Activated naive CD4-positive, alpha-beta T cell treated with anti-CD3 and anti-CD28 coated beads for 36 hours (primary cell): ENCODE results near the gene SLC35G2. TPM values are rescaled to one million over a fixed set of nuclear protein-coding genes. Genes with fewer than 3 reads are reported as not detected.
"Not testable (repeated sequence)": the region's sequence is repeated elsewhere in the genome, so short reads cannot be mapped to it uniquely, and the experiment has no call there.

Experiments
- CTCF ChIA-PET: fragments of 350-600 bp; sonication (Branson Sonifier 250); formaldehyde crosslinking; loops from one replicate; lab custom pipeline; 2021; ENCODE audit warnings: antibody characterized with exemption; lab: Charles Lee
- DNase-seq: peaks from one replicate; pipeline ENCODE4 v3.0.0-alpha.2; 2020
- H3K27ac Mint-ChIP-seq: one replicate; pipeline ENCODE4 v1.8.0; 2021; ENCODE audit warnings: mild to moderate bottlenecking, mixed read lengths
- H3K27me3 Mint-ChIP-seq: one replicate; pipeline ENCODE4 v1.8.0; 2021; ENCODE audit warnings: low read depth, mixed read lengths
- H3K36me3 Mint-ChIP-seq: one replicate; pipeline ENCODE4 v1.8.0; 2021; ENCODE audit warnings: low read depth, mixed read lengths
- H3K4me1 Mint-ChIP-seq: one replicate; pipeline ENCODE4 v1.8.0; 2021; ENCODE audit warnings: low read depth, mixed read lengths
- H3K4me3 Mint-ChIP-seq: one replicate; pipeline ENCODE4 v1.8.0; 2021; ENCODE audit warnings: mild to moderate bottlenecking, moderate library complexity, mixed read lengths
- H3K9me3 Mint-ChIP-seq: one replicate; pipeline ENCODE4 v1.8.0; 2021; ENCODE audit warnings: mixed read lengths
- intact Hi-C: fragments of 100-400 bp; cut with micrococcal nuclease; formaldehyde crosslinking; loops from one replicate; pipeline ENCODE4 v1.15.1; 2023
- total RNA-seq, 2 experiments: library from RNA; stranded (reverse); gene quantifications; one replicate each; pipeline ENCODE4 v1.2.3, GENCODE V29; 2021

The SLC35G2 gene
- total RNA-seq, 2 experiments from 2014 or later = 0.31 TPM; not detected in 1

- H3K4me3 Mint-ChIP-seq = peak overlapping the region; percentile 94
- no peaks in the 10 kb centered on the region for H3K27me3 Mint-ChIP-seq
- DNase-seq = peak; percentile 44
- H3K27ac Mint-ChIP-seq = peak overlapping the region; percentile 95
- H3K4me1 Mint-ChIP-seq = peaks cover 44% of the 10 kb centered on the region
- intact Hi-C loops = loop anchor here (1.0 to 5.0 kb wide), 10 partner anchors 23 to 785 kb away; partner anchors contain the start of genes MSL2, PCCB and STAG1
- H3K36me3 Mint-ChIP-seq = peaks cover 14% of the 10 kb centered on the region
- H3K9me3 Mint-ChIP-seq = no peaks in the 10 kb centered on the region
- CTCF ChIA-PET = interaction anchor here (0.6 to 3.0 kb wide), 6 partner anchors 8 to 172 kb away, joined by 3 to 17 read pairs (median 4); partner anchors contain the start of gene STAG1
Observed at GRCh38 chr3:136862617-136863322, 43.8 kb downstream of the SLC35G2 start.

- H3K27ac Mint-ChIP-seq = no peak overlapping the region
- intact Hi-C loops = no loop called here
- H3K36me3 Mint-ChIP-seq = peaks cover 48% of the 10 kb centered on the region
- peaks cover 12% of the 10 kb centered on the region for H3K9me3 Mint-ChIP-seq
- CTCF ChIA-PET = no interaction called here
- H3K4me3 Mint-ChIP-seq = no peak overlapping the region
- H3K27me3 Mint-ChIP-seq = no peaks in the 10 kb centered on the region
- DNase-seq = no peak
- H3K4me1 Mint-ChIP-seq = peaks cover 57% of the 10 kb centered on the region
Observed at GRCh38 chr3:136869282-136869681, 50.4 kb downstream of the SLC35G2 start.

GRCh38 chr3:136872258-136872657 is 53.3 kb downstream of the SLC35G2 start:
- Mint-ChIP-seq H3K9me3 (peaks cover 14% of the 10 kb centered on the region), H3K36me3 (peaks cover 51% of the 10 kb centered on the region), H3K27ac (peak overlapping the region; percentile 35), H3K4me1 (peaks cover 44% of the 10 kb centered on the region)
- intact Hi-C loops, DNase-seq, H3K4me3 Mint-ChIP-seq, CTCF ChIA-PET, H3K27me3 Mint-ChIP-seq: not testable (repeated sequence)

GRCh38 chr3:136879510-136879909 is 60.6 kb downstream of the SLC35G2 start:
- H3K4me3 Mint-ChIP-seq, CTCF ChIA-PET, intact Hi-C loops, H3K27ac Mint-ChIP-seq, H3K27me3 Mint-ChIP-seq, DNase-seq: not testable (repeated sequence)
- peaks cover 40% of the 10 kb centered on the region for H3K4me1 Mint-ChIP-seq
- peaks cover 13% of the 10 kb centered on the region for H3K9me3 Mint-ChIP-seq
- peaks cover 16% of the 10 kb centered on the region for H3K36me3 Mint-ChIP-seq

GRCh38 chr3:136882571-136882970 is 63.6 kb downstream of the SLC35G2 start:
- no peak for DNase-seq
- CTCF ChIA-PET = interaction anchor here (0.6 to 1.2 kb wide), 2 partner anchors 130 to 137 kb away, joined by 3 to 4 read pairs; no protein-coding TSS in a partner anchor
- Mint-ChIP-seq H3K4me3 (no peak overlapping the region), H3K36me3 (peaks cover 9% of the 10 kb centered on the region), H3K9me3 (peaks cover 12% of the 10 kb centered on the region), H3K4me1 (peaks cover 58% of the 10 kb centered on the region), H3K27me3 (no peaks in the 10 kb centered on the region), H3K27ac (no peak overlapping the region)
- intact Hi-C loops = loop anchor here (1.0 kb wide), 1 partner anchor 9 kb away; no protein-coding TSS in a partner anchor

GRCh38 chr3:136883967-136884720 is 65.2 kb downstream of the SLC35G2 start:
- DNase-seq = no peak
- peaks cover 62% of the 10 kb centered on the region for H3K4me1 Mint-ChIP-seq
- CTCF ChIA-PET = interaction anchor here (0.6 to 1.1 kb wide), 3 partner anchors 40 to 125 kb away, joined by 3 read pairs; no protein-coding TSS in a partner anchor
- no peaks in the 10 kb centered on the region for H3K27me3 Mint-ChIP-seq
- peaks cover 10% of the 10 kb centered on the region for H3K36me3 Mint-ChIP-seq
- intact Hi-C loops = loop anchor here (2.0 kb wide), 1 partner anchor 15 kb away; no protein-coding TSS in a partner anchor
- peaks cover 3% of the 10 kb centered on the region for H3K9me3 Mint-ChIP-seq
- peak overlapping the region; percentile 5 for H3K27ac Mint-ChIP-seq
- no peak overlapping the region for H3K4me3 Mint-ChIP-seq

GRCh38 chr3:136885357-136886213 is 66.7 kb downstream of the SLC35G2 start:
- Mint-ChIP-seq H3K9me3 (no peaks in the 10 kb centered on the region), H3K27me3 (no peaks in the 10 kb centered on the region), H3K4me1 (peaks cover 66% of the 10 kb centered on the region), H3K27ac (peak overlapping the region; percentile 74), H3K36me3 (peaks cover 14% of the 10 kb centered on the region), H3K4me3 (no peak overlapping the region)
- intact Hi-C loops = loop anchor here (2.0 kb wide), 1 partner anchor 13 kb away; no protein-coding TSS in a partner anchor
- CTCF ChIA-PET = no interaction called here
- peak; percentile 32 for DNase-seq

GRCh38 chr3:136889947-136890346 is 71.0 kb downstream of the SLC35G2 start:
- peaks cover 30% of the 10 kb centered on the region for H3K36me3 Mint-ChIP-seq
- CTCF ChIA-PET = no interaction called here
- peaks cover 4% of the 10 kb centered on the region for H3K9me3 Mint-ChIP-seq
- peaks cover 66% of the 10 kb centered on the region for H3K4me1 Mint-ChIP-seq
- no peak overlapping the region for H3K27ac Mint-ChIP-seq
- intact Hi-C loops = no loop called here
- no peaks in the 10 kb centered on the region for H3K27me3 Mint-ChIP-seq
- H3K4me3 Mint-ChIP-seq = no peak overlapping the region
- no peak for DNase-seq

GRCh38 chr3:136891934-136892855 is 73.3 kb downstream of the SLC35G2 start:
- CTCF ChIA-PET = interaction anchor here (0.6 to 0.8 kb wide), 2 partner anchors 22 to 69 kb away, joined by 3 to 6 read pairs; no protein-coding TSS in a partner anchor
- H3K9me3 Mint-ChIP-seq = peaks cover 4% of the 10 kb centered on the region
- DNase-seq = no peak
- H3K4me1 Mint-ChIP-seq = peaks cover 51% of the 10 kb centered on the region
- H3K27ac Mint-ChIP-seq = no peak overlapping the region
- no peak overlapping the region for H3K4me3 Mint-ChIP-seq
- intact Hi-C loops = no loop called here
- peaks cover 28% of the 10 kb centered on the region for H3K36me3 Mint-ChIP-seq
- no peaks in the 10 kb centered on the region for H3K27me3 Mint-ChIP-seq

GRCh38 chr3:136893848-136894443 is 75.0 kb downstream of the SLC35G2 start:
- intact Hi-C loops = no loop called here
- Mint-ChIP-seq H3K4me3 (no peak overlapping the region), H3K36me3 (peaks cover 25% of the 10 kb centered on the region), H3K9me3 (peaks cover 4% of the 10 kb centered on the region), H3K27me3 (no peaks in the 10 kb centered on the region), H3K27ac (no peak overlapping the region), H3K4me1 (peaks cover 56% of the 10 kb centered on the region)
- CTCF ChIA-PET = interaction anchor here (1.3 kb wide), 1 partner anchor 33 kb away, joined by 3 read pairs; no protein-coding TSS in a partner anchor
- DNase-seq = no peak
